HepG2 (cell line): ENCODE results near the gene ENTHD1. TPM values are rescaled to one million over a fixed set of nuclear protein-coding genes. Genes with fewer than 3 reads are reported as not detected.

Source experiments
- ATAC-seq: fragments of 200-7000 bp; cut with Tn5 transposase; 3 replicates; pipeline ENCODE4 v1.9.1; 2020; ENCODE audit warnings: mild to moderate bottlenecking, moderate library complexity
- BruUV-seq: library from RNA; stranded (reverse); fragments of 400-500 nt; replicated peaks from 2 replicates; lab custom pipeline; 2021; lab: Mats Ljungman, UMichigan
- CTCF ChIA-PET: fragments of 300-600 bp; formaldehyde crosslinking; extraction: SDS; loops from one replicate; lab custom pipeline; 2021; ENCODE audit warnings: low total read pairs, inconsistent platforms, low intra/inter-chr PET ratio; lab: Yijun Ruan, JAX
- POLR2A ChIA-PET: fragments of 350-600 bp; sonication (Branson Sonifier 250); formaldehyde crosslinking; loops from one replicate; lab custom pipeline; 2020; ENCODE audit warnings: antibody characterized with exemption, inconsistent platforms; lab: Yijun Ruan, JAX
- DNase-seq: peaks from one replicate; pipeline ENCODE4 v3.0.0-alpha.2; 2015; ENCODE audit warnings: low spot score
- FAIRE-seq: peaks from 3 replicates; lab custom pipeline; 2011; peaks lifted over from hg19 to GRCh38; lab: Jason Lieb, UNC
- H2AFZ ChIP-seq: one replicate; pipeline ENCODE4 v1.6.1; 2011; ENCODE audit warnings: low read length, inconsistent platforms
- H3K27ac ChIP-seq: fragments of 300-600 bp; 3 replicates; pipeline ENCODE4 v1.8.0; 2011; ENCODE audit warnings: mixed run types, mild to moderate bottlenecking, mixed read lengths, low read length, inconsistent platforms; ENCODE audit not compliant: insufficient read depth; ENCODE audit errors: extremely low read length
- H3K27me3 ChIP-seq, 2 experiments: fragments of 200-600 bp in 1 of 2; 2 replicates in 1 of 2; 3 replicates in 1 of 2; pipeline versions ENCODE4 v1.6.0 to v1.8.0; 2011; ENCODE audit warnings: low read length in 2 of 2, mild to moderate bottlenecking in 2 of 2, moderate library complexity in 2 of 2, inconsistent platforms in 1 of 2; ENCODE audit not compliant: insufficient read depth in 2 of 2, control insufficient read depth in 1 of 2
- H3K36me3 ChIP-seq, 2 experiments: fragments of 200-600 bp in 1 of 2; replicated peaks in 1 of 2; 2 replicates in 1 of 2; 3 replicates in 1 of 2; pipeline versions ENCODE4 v1.5.1 to v1.8.0; 2011; ENCODE audit warnings: low read length in 2 of 2, inconsistent platforms in 1 of 2; ENCODE audit not compliant: insufficient read depth in 2 of 2, control insufficient read depth in 1 of 2
- H3K4me1 ChIP-seq: 2 replicates; pipeline ENCODE4 v1.5.1; 2012; ENCODE audit warnings: low read length, inconsistent platforms; ENCODE audit not compliant: insufficient read depth
- H3K4me2 ChIP-seq: 2 replicates; pipeline ENCODE4 v1.6.0; 2011; ENCODE audit warnings: low read depth, low read length, inconsistent platforms
- H3K4me3 ChIP-seq, 3 experiments: fragments of 200-600 bp in 1 of 3; sonication (generic), shearing (Covaris generic) in 1 of 3; replicated peaks in 1 of 3; 2 replicates each; pipeline ENCODE4 v1.5.1; 2011 to 2016; ENCODE audit warnings: low read length in 3 of 3, inconsistent platforms in 2 of 3, low read depth in 2 of 3, mild to moderate bottlenecking in 2 of 3, control low read depth in 1 of 3, mixed read lengths in 1 of 3; ENCODE audit not compliant: insufficient read depth in 1 of 3
- H3K79me2 ChIP-seq: one replicate; pipeline ENCODE4 v1.6.1; 2011; ENCODE audit warnings: low read length, inconsistent platforms; ENCODE audit not compliant: insufficient read depth
- H3K9ac ChIP-seq: 2 replicates; pipeline ENCODE4 v1.6.0; 2011; ENCODE audit warnings: mild to moderate bottlenecking, low read depth, low read length, inconsistent platforms; ENCODE audit not compliant: insufficient read depth
- H3K9me3 ChIP-seq: 2 replicates; pipeline ENCODE4 v1.5.1; 2012; ENCODE audit warnings: mild to moderate bottlenecking, low read length
- H4K20me1 ChIP-seq: 2 replicates; pipeline ENCODE4 v1.6.0; 2011; ENCODE audit warnings: inconsistent platforms, mild to moderate bottlenecking, low read length, moderate library complexity; ENCODE audit not compliant: insufficient read depth
- ATF7-NPFF ChIP-seq: sonication (generic); formaldehyde crosslinking; IDR thresholded peaks from 2 replicates; pipeline ENCODE4 v1.8.1; 2023; ENCODE audit warnings: mild to moderate bottlenecking, low read depth, missing genetic modification reagents, moderate library complexity
- ATRX ChIP-seq: sonication (generic); formaldehyde crosslinking; IDR thresholded peaks from 2 replicates; pipeline ENCODE4 v1.4.0; 2020; ENCODE audit warnings: missing genetic modification reagents, borderline replicate concordance
- CCAR2 ChIP-seq: fragments of 200-400 bp; formaldehyde crosslinking; optimal IDR thresholded peaks from 2 replicates; pipeline ENCODE3; 2018; ENCODE audit warnings: low read depth, mild to moderate bottlenecking, low read length, moderate library complexity
- FOXM1 ChIP-seq: sonication (generic); formaldehyde crosslinking; IDR thresholded peaks from 2 replicates; pipeline ENCODE4 v1.5.0; 2020; ENCODE audit warnings: missing genetic modification reagents
- GATA4 ChIP-seq: sonication (generic); IDR thresholded peaks from 2 replicates; pipeline ENCODE4 v1.6.1; 2016; ENCODE audit warnings: antibody characterized with exemption, low read depth, borderline replicate concordance
- KDM5A ChIP-seq: fragments of 200-600 bp; sonication (generic); IDR thresholded peaks from 2 replicates; pipeline ENCODE4 v1.7.0; 2018; ENCODE audit warnings: antibody characterized with exemption, mild to moderate bottlenecking, low read length, borderline replicate concordance
- MAZ ChIP-seq, 2 experiments: sonication (generic) in 1 of 2; formaldehyde crosslinking in 1 of 2; IDR thresholded peaks; 2 replicates each; pipeline versions ENCODE4 v1.5.0 to v1.6.1; 2012 to 2020; ENCODE audit warnings: low read depth in 2 of 2, mild to moderate bottlenecking in 2 of 2, borderline replicate concordance in 1 of 2, improper control_type of control experiment in 1 of 2, low read length in 1 of 2, missing genetic modification reagents in 1 of 2, moderate library complexity in 1 of 2
- MLLT10 ChIP-seq: sonication (generic); formaldehyde crosslinking; IDR thresholded peaks from 2 replicates; pipeline ENCODE4 v1.4.0; 2020; ENCODE audit warnings: missing genetic modification reagents
- NCOA5 ChIP-seq: sonication (generic); formaldehyde crosslinking; IDR thresholded peaks from 2 replicates; pipeline ENCODE4 v1.4.0; 2020; ENCODE audit warnings: missing genetic modification reagents
- STAG1 ChIP-seq: sonication (generic); formaldehyde crosslinking; IDR thresholded peaks from 2 replicates; pipeline ENCODE4 v1.4.0; 2020; ENCODE audit warnings: missing genetic modification reagents
- TSC22D2 ChIP-seq: sonication (generic); formaldehyde crosslinking; IDR thresholded peaks from 2 replicates; pipeline ENCODE4 v1.5.1; 2020; ENCODE audit warnings: missing genetic modification reagents, mild to moderate bottlenecking, borderline replicate concordance
- YEATS2 ChIP-seq: sonication (generic); formaldehyde crosslinking; IDR thresholded peaks from 2 replicates; pipeline ENCODE4 v1.4.0; 2020; ENCODE audit warnings: missing genetic modification reagents, borderline replicate concordance
- YY1 ChIP-seq: IDR thresholded peaks from 2 replicates; pipeline ENCODE4 v1.6.1; 2011; ENCODE audit warnings: low read length, low read depth, moderate library complexity, mild to moderate bottlenecking; ENCODE audit not compliant: insufficient read depth, insufficient replicate concordance
- ZNF317 ChIP-seq: sonication (generic); formaldehyde crosslinking; IDR thresholded peaks from 2 replicates; pipeline ENCODE4 v1.5.0; 2020; ENCODE audit warnings: mild to moderate bottlenecking, missing genetic modification reagents
- in situ Hi-C: cut with HindIII; loops from 2 replicates; pipeline ENCODE4 v1.10.0; 2017; ENCODE audit warnings: low pct_unique_long_range_greater_than_20kb; ENCODE audit not compliant: extremely low pct_ligation_motif_present
- intact Hi-C: fragments of 100-400 bp; cut with micrococcal nuclease; formaldehyde crosslinking; loops from one replicate; pipeline ENCODE4 v1.10.0; 2022; ENCODE audit not compliant: unreplicated experiment
- polyA plus RNA-seq, 8 experiments: library from polyadenylated mRNA; depleted of rRNA in 3 of 8; stranded (reverse) in 7 of 8; unstranded in 1 of 8; fragments of >200 nt; fragmentation: Illumina TruSeq in 4 of 8; extraction: Trizol in 4 of 8; gene quantifications; 2 replicates each; pipeline versions ENCODE4 v1.2.1 to v1.2.3, GENCODE V29; 2011 to 2016; ENCODE audit warnings: low read depth in 4 of 8, missing spikeins in 1 of 8, mixed read lengths in 1 of 8; ENCODE audit not compliant: insufficient read depth in 1 of 8
- total RNA-seq, 5 experiments: library from RNA; depleted of rRNA; stranded (reverse); fragments of >200 nt; fragmentation: Illumina TruSeq; extraction: Trizol; gene quantifications; 2 replicates each; pipeline ENCODE4 v1.2.3, GENCODE V29; 2016; ENCODE audit warnings: low read depth in 1 of 5
- TF ChIP-seq, protein P1 (sequence below): IDR thresholded peaks from 2 replicates; pipeline ENCODE4 v1.6.1; 2016; ENCODE audit warnings: missing compliant biosample characterization, missing genetic modification reagents, borderline replicate concordance
- TF ChIP-seq, protein P2 (sequence below): sonication (generic); formaldehyde crosslinking; IDR thresholded peaks from 2 replicates; pipeline ENCODE4 v1.4.0; 2020; ENCODE audit warnings: missing genetic modification reagents
- TF ChIP-seq, protein P3 (sequence below): sonication (generic); formaldehyde crosslinking; IDR thresholded peaks from 2 replicates; pipeline ENCODE4 v1.8.0; 2023; ENCODE audit warnings: mild to moderate bottlenecking, missing genetic modification reagents

Gene ENTHD1
- total and polyA plus RNA-seq, 2 of the 13 experiments (the other 11 are each of a cell fraction or from before 2014, with no cell fraction given): not detected

DNA sequence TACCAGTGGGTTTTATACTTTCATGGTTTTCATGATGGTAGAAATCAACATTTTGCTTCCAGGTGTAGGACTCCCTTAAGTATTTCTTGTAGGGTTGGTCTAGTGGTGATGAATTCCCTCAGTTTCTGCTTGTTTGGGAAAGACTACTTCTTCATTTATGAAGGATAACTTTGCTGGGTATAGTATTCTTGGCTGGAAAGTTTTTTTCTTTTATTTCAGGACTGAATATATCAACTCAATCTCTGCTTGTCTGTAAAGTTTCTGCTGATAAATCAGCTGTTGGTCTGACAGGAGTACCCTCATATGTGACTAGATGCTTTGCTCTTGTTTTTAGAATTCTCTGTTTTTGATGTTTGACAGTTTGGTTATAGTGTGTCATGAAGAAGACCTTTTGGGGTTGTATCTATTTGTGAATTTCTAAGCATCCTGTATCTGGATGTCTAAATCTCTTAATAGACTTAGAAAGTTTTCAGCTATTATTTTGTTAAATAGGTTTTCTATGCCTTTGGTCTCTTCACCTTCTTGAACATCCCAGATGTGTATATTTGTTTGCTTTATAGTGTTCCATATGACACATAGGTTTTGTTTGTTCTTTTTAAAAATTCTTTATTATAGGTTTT, 95.9 kb downstream of the ENTHD1 start:
- TF ChIP-seq MAZ (IDR thresholded peaks at IDR 0.05; ENCODE audit: borderline replicate concordance, low read depth, low read length) (no peak), MAZ (CRISPR knock-in tag; IDR thresholded peaks at IDR 0.05; ENCODE audit: low read depth) (no peak), TSC22D2 (CRISPR knock-in tag) (no peak), FOXM1 (CRISPR knock-in tag) (no peak), STAG1 (CRISPR knock-in tag) (no peak), MLLT10 (CRISPR knock-in tag) (no peak), ZNF317 (CRISPR knock-in tag) (no peak), CCAR2 (no peak), KDM5A (no peak), YY1 (no peak), ATRX (no peak), NCOA5 (no peak), GATA4 (no peak), YEATS2 (CRISPR knock-in tag) (no peak), ATF7-NPFF (CRISPR knock-in tag) (no peak)
- TF ChIP-seq, protein P1, sequence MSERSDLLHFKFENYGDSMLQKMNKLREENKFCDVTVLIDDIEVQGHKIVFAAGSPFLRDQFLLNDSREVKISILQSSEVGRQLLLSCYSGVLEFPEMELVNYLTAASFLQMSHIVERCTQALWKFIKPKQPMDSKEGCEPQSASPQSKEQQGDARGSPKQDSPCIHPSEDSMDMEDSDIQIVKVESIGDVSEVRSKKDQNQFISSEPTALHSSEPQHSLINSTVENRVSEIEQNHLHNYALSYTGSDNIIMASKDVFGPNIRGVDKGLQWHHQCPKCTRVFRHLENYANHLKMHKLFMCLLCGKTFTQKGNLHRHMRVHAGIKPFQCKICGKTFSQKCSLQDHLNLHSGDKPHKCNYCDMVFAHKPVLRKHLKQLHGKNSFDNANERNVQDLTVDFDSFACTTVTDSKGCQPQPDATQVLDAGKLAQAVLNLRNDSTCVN: no peak
- TF ChIP-seq, protein P2, sequence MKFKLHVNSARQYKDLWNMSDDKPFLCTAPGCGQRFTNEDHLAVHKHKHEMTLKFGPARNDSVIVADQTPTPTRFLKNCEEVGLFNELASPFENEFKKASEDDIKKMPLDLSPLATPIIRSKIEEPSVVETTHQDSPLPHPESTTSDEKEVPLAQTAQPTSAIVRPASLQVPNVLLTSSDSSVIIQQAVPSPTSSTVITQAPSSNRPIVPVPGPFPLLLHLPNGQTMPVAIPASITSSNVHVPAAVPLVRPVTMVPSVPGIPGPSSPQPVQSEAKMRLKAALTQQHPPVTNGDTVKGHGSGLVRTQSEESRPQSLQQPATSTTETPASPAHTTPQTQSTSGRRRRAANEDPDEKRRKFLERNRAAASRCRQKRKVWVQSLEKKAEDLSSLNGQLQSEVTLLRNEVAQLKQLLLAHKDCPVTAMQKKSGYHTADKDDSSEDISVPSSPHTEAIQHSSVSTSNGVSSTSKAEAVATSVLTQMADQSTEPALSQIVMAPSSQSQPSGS (CRISPR knock-in tag): no peak
- TF ChIP-seq, protein P3, sequence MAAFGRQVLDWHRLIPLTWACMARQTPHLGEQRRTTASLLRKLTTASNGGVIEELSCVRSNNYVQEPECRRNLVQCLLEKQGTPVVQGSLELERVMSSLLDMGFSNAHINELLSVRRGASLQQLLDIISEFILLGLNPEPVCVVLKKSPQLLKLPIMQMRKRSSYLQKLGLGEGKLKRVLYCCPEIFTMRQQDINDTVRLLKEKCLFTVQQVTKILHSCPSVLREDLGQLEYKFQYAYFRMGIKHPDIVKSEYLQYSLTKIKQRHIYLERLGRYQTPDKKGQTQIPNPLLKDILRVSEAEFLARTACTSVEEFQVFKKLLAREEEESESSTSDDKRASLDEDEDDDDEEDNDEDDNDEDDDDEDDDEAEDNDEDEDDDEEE (CRISPR knock-in tag): no peak
- H3K36me3 ChIP-seq: no peaks in the 10 kb centered on the region
- in situ Hi-C loops: no loop called here
- no peak overlapping the region for H3K4me3 ChIP-seq
- H3K9ac ChIP-seq: no peak overlapping the region
- ATAC-seq (no peak), DNase-seq (no peak), FAIRE-seq (no peak)
- ChIA-PET CTCF (no interaction called here), POLR2A (no interaction called here)
- no TSS peak for BruUV-seq
- no peaks in the 10 kb centered on the region for H3K79me2 ChIP-seq
- intact Hi-C loops: no loop called here
- no peak overlapping the region for H2AFZ ChIP-seq
- H3K9me3 ChIP-seq: peaks cover 22% of the 10 kb centered on the region
- no peaks in the 10 kb centered on the region; a peak in 2 of 5 replicates for H3K27me3 ChIP-seq
- no peaks in the 10 kb centered on the region for H3K4me1 ChIP-seq
- H3K27ac ChIP-seq: no peak overlapping the region
- H3K4me2 ChIP-seq: no peak overlapping the region
- no peaks in the 10 kb centered on the region for H4K20me1 ChIP-seq
